ENCODE results near the gene LYRM7.
"Not testable (repeated sequence)": the region's sequence is repeated elsewhere in the genome, so short reads cannot be mapped to it uniquely, and the experiment has no call there.

The LYRM7 gene

GRCh38 chr5:131182839-131183238 lies 12.1 kb downstream of the LYRM7 start:
- no peak for DNase-seq

- DNase-seq, result no peak
Observed at GRCh38 chr5:131185523-131186104, 14.9 kb downstream of the LYRM7 start.

- no peak for DNase-seq
Observed at GRCh38 chr5:131186561-131187256, 16.0 kb downstream of the LYRM7 start.

DNA sequence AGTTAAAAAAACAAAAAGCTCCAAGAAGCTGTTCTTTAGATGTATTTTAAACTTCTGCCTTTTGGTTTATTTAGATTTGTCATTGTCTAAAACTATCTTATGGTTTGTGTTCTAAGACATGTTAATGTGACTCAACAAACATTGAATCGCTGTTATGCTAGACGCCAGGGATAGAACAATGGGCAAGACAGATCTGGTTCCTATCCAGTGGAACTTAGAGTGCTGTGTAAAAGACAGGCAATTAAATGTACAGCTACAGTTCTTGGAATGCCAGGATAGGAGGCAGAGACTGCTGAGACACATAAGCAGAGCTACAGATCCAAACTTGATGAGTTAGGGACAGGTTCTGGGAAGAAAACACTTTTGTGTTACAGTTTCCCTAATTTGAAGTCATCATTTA lies 22.4 kb downstream of the LYRM7 start:
- DNase-seq, result no peak

DNA sequence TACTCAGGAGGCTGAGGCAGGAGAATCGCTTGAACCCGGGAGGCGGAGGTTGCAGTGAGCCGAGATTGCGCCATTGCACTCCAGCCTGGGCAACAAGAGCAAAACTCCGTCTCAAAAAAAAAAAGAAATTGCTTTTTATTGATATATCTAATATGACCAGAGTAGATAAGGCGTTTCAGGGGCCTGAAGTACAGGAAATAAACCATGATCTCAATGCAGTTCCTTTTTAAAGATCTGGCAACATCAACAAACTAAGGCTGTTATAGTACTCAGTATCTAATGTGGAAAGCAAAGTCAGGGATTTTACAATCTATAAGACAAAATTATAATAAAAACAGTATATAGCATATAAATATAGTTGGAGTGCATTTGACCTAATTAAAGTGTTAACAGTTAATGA lies 23.2 kb downstream of the LYRM7 start:
- DNase-seq, result not testable (repeated sequence)

GRCh38 chr5:131194725-131195124 lies 24.0 kb downstream of the LYRM7 start:
- DNase-seq, result no peak

DNA sequence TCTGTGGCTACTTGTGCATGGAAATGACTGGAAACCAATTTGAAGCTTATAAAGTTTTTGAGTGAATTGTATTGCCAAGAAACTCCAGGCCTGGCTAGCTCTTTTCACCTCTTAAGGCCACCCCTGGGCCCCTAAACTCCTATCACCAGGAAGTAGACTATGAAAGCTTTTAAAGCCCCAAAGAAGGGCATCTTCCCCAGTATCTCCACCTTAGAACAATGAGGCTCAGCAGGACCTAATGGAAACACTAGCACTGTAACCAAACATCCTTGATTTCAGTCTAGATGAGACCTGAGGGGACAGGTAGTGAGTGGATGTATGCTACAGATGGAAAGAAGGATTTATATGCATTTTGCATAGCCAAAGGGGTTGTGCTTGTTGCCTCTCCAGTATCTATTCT lies 25.0 kb downstream of the LYRM7 start:
- DNase-seq, result no peak

- DNase-seq, result no peak
Observed at GRCh38 chr5:131196331-131196730, 25.6 kb downstream of the LYRM7 start.

DNA sequence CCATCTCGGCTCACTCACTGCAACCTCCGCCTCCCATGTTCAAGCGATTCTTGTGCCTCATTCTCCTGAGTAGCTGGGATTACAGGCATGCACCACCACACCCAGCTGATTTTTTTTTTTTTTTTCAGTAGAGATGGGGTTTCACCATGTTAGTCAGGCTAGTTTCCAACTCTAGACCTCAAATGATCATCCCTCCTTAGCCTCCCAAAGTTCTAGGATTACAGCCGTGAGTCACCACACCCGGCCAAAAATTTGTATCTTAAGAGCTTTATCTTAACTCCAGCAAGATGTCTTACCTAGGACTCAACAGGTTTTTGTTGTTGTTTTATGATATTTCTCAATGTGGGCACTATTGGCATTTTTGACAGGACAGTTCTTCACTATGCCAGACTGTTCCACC lies 27.9 kb downstream of the LYRM7 start:
- DNase-seq, result no peak

DNA sequence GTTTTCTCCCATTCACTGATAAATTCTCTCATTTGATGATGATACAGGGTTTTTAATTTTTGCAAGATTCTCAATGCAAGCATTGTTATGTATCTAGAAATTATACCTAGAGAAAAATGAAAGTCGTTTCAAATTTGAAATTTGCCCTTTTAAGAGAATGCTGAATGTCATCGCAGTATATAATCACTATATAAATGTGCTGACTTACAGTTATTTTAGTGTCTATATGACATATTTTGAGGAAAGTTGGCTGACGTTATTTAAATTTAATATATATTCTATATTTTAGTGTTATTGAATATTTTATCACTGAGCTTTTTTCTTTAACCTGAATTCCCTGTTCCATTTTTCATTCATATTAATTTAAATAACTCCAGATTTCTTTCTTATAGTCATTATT lies 29.8 kb downstream of the LYRM7 start:
- DNase-seq, result no peak

- DNase-seq, result no peak
Observed at GRCh38 chr5:131204964-131205363, 34.2 kb downstream of the LYRM7 start.

GRCh38 chr5:131206061-131206460 lies 35.3 kb downstream of the LYRM7 start:
- DNase-seq, result no peak

DNA sequence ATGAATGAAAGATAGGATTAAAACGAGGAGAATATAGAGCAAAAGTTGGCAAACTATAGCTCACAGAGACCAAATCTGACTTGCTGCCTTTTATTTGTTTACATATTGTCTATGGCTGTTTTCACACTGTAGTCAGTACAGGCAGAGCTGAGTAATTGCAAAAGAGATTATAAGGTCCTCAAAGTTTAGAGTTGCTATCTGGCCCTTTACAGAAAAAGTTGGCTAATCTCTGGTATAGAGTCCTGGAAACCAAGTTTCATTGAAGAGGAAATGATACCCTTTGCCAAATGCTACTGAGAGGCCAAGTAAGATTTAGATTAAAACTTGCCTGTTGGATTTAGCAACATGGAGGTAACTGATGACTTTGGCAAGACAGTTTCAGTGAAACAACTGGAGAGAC lies 36.0 kb downstream of the LYRM7 start:
- DNase-seq, result no peak

DNA sequence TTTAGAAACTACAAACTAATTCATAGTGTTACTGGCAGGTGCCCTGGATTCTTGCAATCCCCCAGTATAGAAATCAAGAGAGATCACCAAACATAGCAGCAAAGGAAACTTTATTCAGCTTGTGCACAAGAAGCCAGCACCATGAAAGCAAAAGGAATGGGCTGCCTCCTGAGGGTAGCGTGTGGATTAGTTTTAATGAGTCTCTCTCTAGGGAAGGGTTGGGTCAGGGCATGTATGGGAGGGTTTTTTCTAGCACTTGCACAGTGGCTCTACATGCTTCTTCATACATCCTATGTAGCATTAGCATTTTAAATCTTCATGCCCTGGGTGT lies 38.4 kb downstream of the LYRM7 start:
- DNase-seq, result no peak

DNA sequence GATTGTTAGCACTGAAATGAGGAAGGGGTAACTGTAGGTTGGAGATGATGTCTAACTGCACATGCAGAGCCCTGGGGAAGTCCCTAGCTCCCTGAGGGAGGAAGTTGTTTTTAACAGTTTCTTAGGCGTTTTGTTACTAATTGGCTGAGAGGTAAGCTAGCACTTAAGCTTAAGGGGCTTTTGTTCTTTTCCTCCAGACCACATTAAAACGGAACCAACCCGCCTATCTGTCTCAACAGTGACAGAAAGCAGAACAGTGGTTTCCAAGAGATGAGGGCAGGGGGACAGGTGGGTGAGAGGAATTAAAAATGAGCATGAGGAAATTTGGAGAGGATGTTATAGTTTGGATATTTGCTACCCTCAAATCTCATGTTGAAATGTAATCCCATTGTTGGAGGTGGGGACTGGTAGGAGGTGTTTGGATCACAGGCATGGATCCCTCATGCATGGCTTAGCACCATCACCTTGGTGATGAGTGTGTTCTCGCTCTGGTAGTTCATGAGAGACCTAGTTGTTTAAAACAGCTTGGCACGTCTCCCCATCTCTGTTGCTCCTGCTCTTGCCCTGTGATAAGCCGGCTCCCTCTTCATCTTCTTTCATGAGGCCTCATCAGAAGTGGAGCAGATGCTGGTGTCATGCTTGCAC lies 38.9 kb downstream of the LYRM7 start:
- DNase-seq, result peak; percentile 82

GRCh38 chr5:131210151-131210510 lies 39.4 kb downstream of the LYRM7 start:
- no peak for DNase-seq

DNA sequence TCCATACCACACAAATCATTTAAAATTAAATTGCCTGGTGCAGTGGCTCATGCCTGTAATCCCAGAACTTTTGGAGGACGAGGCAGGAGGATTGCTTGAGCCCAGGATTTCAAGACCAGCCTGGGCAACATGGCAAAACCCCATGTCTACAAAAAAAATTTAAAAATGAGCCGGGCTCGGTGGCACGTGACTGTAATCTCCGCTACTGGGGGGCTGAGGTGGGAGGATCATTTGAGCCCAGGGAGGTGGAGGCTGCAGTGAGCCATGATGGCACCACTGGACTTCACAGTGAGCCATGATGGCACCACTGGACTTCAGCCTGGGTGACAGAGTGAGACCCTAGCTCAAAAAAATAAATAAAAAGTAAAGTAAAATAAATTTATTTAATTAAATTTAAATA lies 40.9 kb downstream of the LYRM7 start:
- DNase-seq, result no peak

- no peak for DNase-seq
Observed at GRCh38 chr5:131212471-131213021, 41.8 kb downstream of the LYRM7 start.

DNA sequence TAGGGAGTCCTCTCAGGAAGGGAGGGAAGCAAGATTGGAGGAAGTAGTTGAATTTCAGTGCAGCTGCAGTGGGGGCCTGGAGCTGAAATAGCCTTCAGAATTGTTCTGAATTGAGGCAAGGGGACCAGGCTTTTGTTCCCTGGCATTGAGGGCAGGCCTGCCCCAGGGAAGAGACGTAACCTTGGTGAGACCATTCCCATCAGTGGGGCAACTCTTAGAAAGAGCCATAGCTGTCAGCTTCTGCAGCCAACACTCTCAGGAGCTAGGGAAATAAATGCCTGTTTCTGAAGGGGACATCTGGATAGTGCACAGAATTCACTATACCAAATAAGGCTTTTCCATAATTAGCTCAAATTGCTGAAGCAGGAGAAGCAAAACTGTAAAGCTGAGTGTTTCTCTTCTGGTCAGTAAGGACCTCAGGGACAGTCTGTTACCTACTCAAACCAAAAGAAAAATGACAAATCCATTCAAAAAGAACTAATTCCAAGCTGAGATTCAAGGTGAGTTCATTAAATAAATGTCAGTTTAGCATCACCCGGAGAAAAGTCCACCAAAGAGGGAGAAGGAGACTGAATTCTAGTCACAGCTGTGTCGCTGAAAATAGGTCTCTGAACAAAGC lies 44.0 kb downstream of the LYRM7 start:
- no peak for DNase-seq

DNA sequence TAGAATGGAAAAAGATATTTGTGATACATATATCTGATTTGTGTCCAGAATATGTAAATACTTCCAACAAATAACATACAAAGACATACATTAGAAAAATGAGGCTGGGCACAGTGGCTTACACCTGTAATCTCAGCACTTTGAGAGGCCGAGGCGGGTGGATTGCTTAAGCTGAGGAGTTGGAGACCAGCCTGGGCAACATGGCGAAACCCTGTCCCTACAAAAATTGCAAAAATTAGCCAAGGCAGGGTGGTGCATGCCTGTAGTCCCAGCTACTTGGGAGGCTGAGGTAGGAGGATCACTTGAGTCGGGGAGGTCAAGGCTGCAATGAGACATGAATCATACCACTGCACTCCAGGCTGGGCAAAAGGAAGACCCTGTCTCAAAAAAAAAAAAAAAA lies 47.0 kb downstream of the LYRM7 start:
- DNase-seq, result no peak

- no peak for DNase-seq
Observed at GRCh38 chr5:131218392-131218791, 47.6 kb downstream of the LYRM7 start.

DNA sequence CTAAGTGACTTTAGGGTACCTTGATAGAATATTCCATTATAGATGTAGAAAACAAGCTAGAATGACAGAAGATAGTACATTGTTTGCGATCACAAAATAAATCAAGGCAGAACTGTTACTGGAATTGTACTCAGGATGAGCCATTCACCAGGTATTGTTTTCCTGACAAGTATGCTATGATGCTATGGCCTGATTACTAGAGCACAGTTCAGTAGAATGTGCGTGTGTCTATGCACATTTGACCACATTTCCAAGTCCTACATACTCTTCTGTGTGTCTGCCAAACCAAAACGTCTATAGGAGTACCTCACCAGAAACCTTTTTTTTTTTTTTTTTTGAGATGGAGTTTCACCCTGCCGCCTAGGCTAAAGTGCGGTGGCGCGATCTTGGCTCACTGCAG lies 49.8 kb downstream of the LYRM7 start:
- DNase-seq, result no peak

DNA sequence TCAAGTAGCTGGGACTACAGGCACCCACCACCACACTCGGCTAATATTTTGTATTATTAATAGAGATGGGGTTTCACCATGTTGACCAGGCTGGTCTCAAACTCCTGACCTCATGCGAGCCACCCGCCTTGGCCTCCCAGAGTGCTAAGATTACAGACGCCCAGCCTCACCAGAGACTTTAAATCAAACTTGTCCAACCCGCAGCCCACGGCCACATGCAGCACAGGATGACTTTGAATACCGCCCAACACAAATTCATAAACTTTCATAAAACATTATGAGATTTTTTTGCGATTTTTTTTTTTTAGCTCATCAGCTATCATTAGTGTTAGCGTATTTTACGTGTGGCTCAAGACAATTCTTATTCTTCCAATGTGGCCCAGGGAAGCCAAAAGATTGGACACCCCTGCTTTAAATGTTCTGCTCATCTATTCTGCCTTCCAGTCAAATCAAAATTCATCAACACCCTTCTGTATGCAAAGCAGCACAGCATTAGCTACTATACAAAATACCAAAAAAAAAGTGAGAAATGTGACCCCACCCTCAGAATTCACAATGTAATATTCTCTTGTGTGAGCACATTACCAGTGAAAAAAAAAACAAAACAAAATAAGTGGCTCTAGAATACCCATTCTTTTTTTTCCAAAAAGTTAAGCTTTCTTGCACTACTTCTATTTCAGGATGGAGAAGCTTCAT lies 50.4 kb downstream of the LYRM7 start:
- no peak for DNase-seq
